Astrocyte (in vitro differentiated cells and primary cell): ENCODE results near the gene DUSP10.

Experiments
- CTCF ChIP-seq: IDR thresholded peaks from 2 replicates; pipeline ENCODE4 v1.5.1; 2011; ENCODE audit warnings: low read depth, mild to moderate bottlenecking, inconsistent platforms, low read length, moderate library complexity; ENCODE audit not compliant: insufficient read depth
- EZH2 ChIP-seq: IDR thresholded peaks from 2 replicates; pipeline ENCODE4 v1.6.1; 2012; ENCODE audit warnings: mild to moderate bottlenecking, low read length, inconsistent platforms; ENCODE audit not compliant: insufficient read depth

- no peak for TF ChIP-seq CTCF
- TF ChIP-seq EZH2 = no peak
Observed at GRCh38 chr1:221700948-221701347, 40.9 kb downstream of the DUSP10 start.
